ENCODE measurements around the gene FLVCR1.

The FLVCR1 gene

GRCh38 chr1:212941452-212941851 is 83.4 kb downstream of the FLVCR1 start:
- Histone ChIP-seq H3K36me3 (ENCODE audit: control insufficient read depth, insufficient read depth, low read length) (no peaks in the 10 kb centered on the region), H3K9me3 (ENCODE audit: control insufficient read depth, insufficient read depth, low read length) (no peaks in the 10 kb centered on the region), H3K27me3 (ENCODE audit: control insufficient read depth, insufficient read depth, low read length) (no peaks in the 10 kb centered on the region), H3K9ac (ENCODE audit: low read depth, low read length) (no peak overlapping the region), H3K4me3 (ENCODE audit: low read depth, low read length) (no peak overlapping the region), H3K4me1 (ENCODE audit: control insufficient read depth, insufficient read depth, low read length) (peaks cover 5% of the 10 kb centered on the region)

GRCh38 chr1:212942679-212943392 is 84.8 kb downstream of the FLVCR1 start:
- H3K9ac ChIP-seq (ENCODE audit: low read depth, low read length), result no peak overlapping the region
- peaks cover 7% of the 10 kb centered on the region for H3K4me1 ChIP-seq (ENCODE audit: control insufficient read depth, insufficient read depth, low read length)
- no peak overlapping the region for H3K4me3 ChIP-seq (ENCODE audit: low read depth, low read length)
- no peaks in the 10 kb centered on the region for H3K36me3 ChIP-seq (ENCODE audit: control insufficient read depth, insufficient read depth, low read length)
- no peaks in the 10 kb centered on the region for H3K9me3 ChIP-seq (ENCODE audit: control insufficient read depth, insufficient read depth, low read length)
- no peaks in the 10 kb centered on the region for H3K27me3 ChIP-seq (ENCODE audit: control insufficient read depth, insufficient read depth, low read length)

GRCh38 chr1:212943393-212943710 is 85.3 kb downstream of the FLVCR1 start:
- H3K9me3 ChIP-seq (ENCODE audit: control insufficient read depth, insufficient read depth, low read length), result no peaks in the 10 kb centered on the region
- no peaks in the 10 kb centered on the region for H3K36me3 ChIP-seq (ENCODE audit: control insufficient read depth, insufficient read depth, low read length)
- H3K27me3 ChIP-seq (ENCODE audit: control insufficient read depth, insufficient read depth, low read length), result no peaks in the 10 kb centered on the region
- H3K4me1 ChIP-seq (ENCODE audit: control insufficient read depth, insufficient read depth, low read length), result peaks cover 7% of the 10 kb centered on the region
- no peak overlapping the region for H3K9ac ChIP-seq (ENCODE audit: low read depth, low read length)
- no peak overlapping the region for H3K4me3 ChIP-seq (ENCODE audit: low read depth, low read length)

GRCh38 chr1:212944229-212944901 is 86.3 kb downstream of the FLVCR1 start:
- no peak overlapping the region for H3K4me3 ChIP-seq (ENCODE audit: low read depth, low read length)
- H3K36me3 ChIP-seq (ENCODE audit: control insufficient read depth, insufficient read depth, low read length), result no peaks in the 10 kb centered on the region
- H3K9ac ChIP-seq (ENCODE audit: low read depth, low read length), result no peak overlapping the region
- H3K27me3 ChIP-seq (ENCODE audit: control insufficient read depth, insufficient read depth, low read length), result peaks cover 3% of the 10 kb centered on the region
- H3K4me1 ChIP-seq (ENCODE audit: control insufficient read depth, insufficient read depth, low read length), result peaks cover 7% of the 10 kb centered on the region
- H3K9me3 ChIP-seq (ENCODE audit: control insufficient read depth, insufficient read depth, low read length), result no peaks in the 10 kb centered on the region

GRCh38 chr1:212945056-212945455 is 87.0 kb downstream of the FLVCR1 start:
- Histone ChIP-seq H3K4me1 (ENCODE audit: control insufficient read depth, insufficient read depth, low read length) (peaks cover 10% of the 10 kb centered on the region), H3K4me3 (ENCODE audit: low read depth, low read length) (no peak overlapping the region), H3K36me3 (ENCODE audit: control insufficient read depth, insufficient read depth, low read length) (no peaks in the 10 kb centered on the region), H3K9me3 (ENCODE audit: control insufficient read depth, insufficient read depth, low read length) (no peaks in the 10 kb centered on the region), H3K9ac (ENCODE audit: low read depth, low read length) (no peak overlapping the region), H3K27me3 (ENCODE audit: control insufficient read depth, insufficient read depth, low read length) (peaks cover 7% of the 10 kb centered on the region)

GRCh38 chr1:212945463-212946160 is 87.5 kb downstream of the FLVCR1 start:
- H3K36me3 ChIP-seq (ENCODE audit: control insufficient read depth, insufficient read depth, low read length), result no peaks in the 10 kb centered on the region
- no peak overlapping the region for H3K9ac ChIP-seq (ENCODE audit: low read depth, low read length)
- H3K4me1 ChIP-seq (ENCODE audit: control insufficient read depth, insufficient read depth, low read length), result peaks cover 10% of the 10 kb centered on the region
- peaks cover 7% of the 10 kb centered on the region for H3K27me3 ChIP-seq (ENCODE audit: control insufficient read depth, insufficient read depth, low read length)
- H3K9me3 ChIP-seq (ENCODE audit: control insufficient read depth, insufficient read depth, low read length), result no peaks in the 10 kb centered on the region
- H3K4me3 ChIP-seq (ENCODE audit: low read depth, low read length), result no peak overlapping the region

- H3K27me3 ChIP-seq (ENCODE audit: control insufficient read depth, insufficient read depth, low read length), result peaks cover 7% of the 10 kb centered on the region
- no peak overlapping the region for H3K4me3 ChIP-seq (ENCODE audit: low read depth, low read length)
- peaks cover 13% of the 10 kb centered on the region for H3K4me1 ChIP-seq (ENCODE audit: control insufficient read depth, insufficient read depth, low read length)
- no peak overlapping the region for H3K9ac ChIP-seq (ENCODE audit: low read depth, low read length)
- peaks cover 5% of the 10 kb centered on the region for H3K36me3 ChIP-seq (ENCODE audit: control insufficient read depth, insufficient read depth, low read length)
- no peaks in the 10 kb centered on the region for H3K9me3 ChIP-seq (ENCODE audit: control insufficient read depth, insufficient read depth, low read length)
Measured at GRCh38 chr1:212946872-212947271, 88.8 kb downstream of the FLVCR1 start.
